ENCODE results near the gene CXXC1. TPM values are rescaled to one million over a fixed set of nuclear protein-coding genes. Genes with fewer than 3 reads are reported as not detected.

The CXXC1 gene
- polyA plus RNA-seq, 1 donor (not counting 4 experiments of a cell fraction or from before 2014, with no cell fraction given), result 33.6 TPM

GRCh38 chr18:50240080-50240563 lies 47.4 kb downstream of the CXXC1 start:
- no peaks in the 10 kb centered on the region for H3K9me1 ChIP-seq (ENCODE audit: control insufficient read depth, extremely low read depth, insufficient read depth, low read length)
- peak overlapping the region; percentile 88 for H3K27ac ChIP-seq (ENCODE audit: control insufficient read depth, insufficient read depth, low read length)
- no peaks in the 10 kb centered on the region for H3K27me3 ChIP-seq (ENCODE audit: control insufficient read depth, extremely low read depth, insufficient read depth, low read length)
- H2AFZ ChIP-seq (ENCODE audit: control insufficient read depth, low read length), result no peak overlapping the region
- FAIRE-seq (peak; percentile 65), DNase-seq (ENCODE audit: low read depth, low spot score) (peak; percentile 94)
- H3K4me3 ChIP-seq (ENCODE audit: control insufficient read depth in 2 of 3, extremely low read depth in 1 of 3, insufficient read depth in 2 of 3, low read depth in 1 of 3, low read length in 3 of 3), result no peak overlapping the region
- H3K4me1 ChIP-seq (ENCODE audit: control insufficient read depth, extremely low read depth, insufficient read depth, low read length), result no peaks in the 10 kb centered on the region
- no peaks in the 10 kb centered on the region for H3K79me2 ChIP-seq (ENCODE audit: control insufficient read depth, insufficient read depth, low read length)
- H3K9ac ChIP-seq (ENCODE audit: control insufficient read depth, extremely low read depth, insufficient read depth, low read length), result peak overlapping the region; percentile 43
- no peak overlapping the region for H3K4me2 ChIP-seq (ENCODE audit: control insufficient read depth, extremely low read depth, insufficient read depth, low read depth, low read length)
- H3K36me3 ChIP-seq (ENCODE audit: control insufficient read depth in 2 of 2, extremely low read depth in 1 of 2, insufficient read depth in 2 of 2, low read length in 2 of 2), result no peaks in the 10 kb centered on the region
- no peak for TF ChIP-seq CTCF (optimal IDR thresholded peaks at IDR 0.05 in 1 of 3, IDR thresholded peaks at IDR 0.05 in 1 of 3, conservative IDR thresholded peaks at IDR 0.05 in 1 of 3; ENCODE audit: extremely low read depth in 1 of 3, insufficient read depth in 2 of 3, low read length in 3 of 3)
- TF ChIP-seq EZH2 (IDR thresholded peaks at IDR 0.05; ENCODE audit: low read length), result no peak
- H3K9me3 ChIP-seq (ENCODE audit: control insufficient read depth, low read depth, low read length), result peaks cover 7% of the 10 kb centered on the region
- dilution Hi-C loops (cut with MboI; ENCODE audit: extremely low pct_ligation_motif_present, low sequenced_read_pairs), result no loop called here
- no peaks in the 10 kb centered on the region for H4K20me1 ChIP-seq (ENCODE audit: control insufficient read depth, extremely low read depth, insufficient read depth, low read length)

GRCh38 chr18:50232419-50232818 lies 55.1 kb downstream of the CXXC1 start:
- H3K79me2 ChIP-seq (ENCODE audit: control insufficient read depth, insufficient read depth, low read length), result no peaks in the 10 kb centered on the region
- no peak for TF ChIP-seq CTCF (optimal IDR thresholded peaks at IDR 0.05 in 1 of 3, IDR thresholded peaks at IDR 0.05 in 1 of 3, conservative IDR thresholded peaks at IDR 0.05 in 1 of 3; ENCODE audit: extremely low read depth in 1 of 3, insufficient read depth in 2 of 3, low read length in 3 of 3)
- no peak for TF ChIP-seq EZH2 (IDR thresholded peaks at IDR 0.05; ENCODE audit: low read length)
- no peak overlapping the region for H3K27ac ChIP-seq (ENCODE audit: control insufficient read depth, insufficient read depth, low read length)
- no peaks in the 10 kb centered on the region for H4K20me1 ChIP-seq (ENCODE audit: control insufficient read depth, extremely low read depth, insufficient read depth, low read length)
- H3K4me1 ChIP-seq (ENCODE audit: control insufficient read depth, extremely low read depth, insufficient read depth, low read length), result peaks cover 3% of the 10 kb centered on the region
- FAIRE-seq (no peak), DNase-seq (ENCODE audit: low read depth, low spot score) (no peak)
- H3K4me2 ChIP-seq (ENCODE audit: control insufficient read depth, extremely low read depth, insufficient read depth, low read depth, low read length), result no peak overlapping the region
- H3K9me3 ChIP-seq (ENCODE audit: control insufficient read depth, low read depth, low read length), result no peaks in the 10 kb centered on the region
- dilution Hi-C loops (cut with MboI; ENCODE audit: extremely low pct_ligation_motif_present, low sequenced_read_pairs), result no loop called here
- H3K36me3 ChIP-seq (ENCODE audit: control insufficient read depth in 2 of 2, extremely low read depth in 1 of 2, insufficient read depth in 2 of 2, low read length in 2 of 2), result no peaks in the 10 kb centered on the region
- no peak overlapping the region for H3K9ac ChIP-seq (ENCODE audit: control insufficient read depth, extremely low read depth, insufficient read depth, low read length)
- no peak overlapping the region for H2AFZ ChIP-seq (ENCODE audit: control insufficient read depth, low read length)
- no peaks in the 10 kb centered on the region for H3K9me1 ChIP-seq (ENCODE audit: control insufficient read depth, extremely low read depth, insufficient read depth, low read length)
- no peaks in the 10 kb centered on the region for H3K27me3 ChIP-seq (ENCODE audit: control insufficient read depth, extremely low read depth, insufficient read depth, low read length)
- no peak overlapping the region for H3K4me3 ChIP-seq (ENCODE audit: control insufficient read depth in 2 of 3, extremely low read depth in 1 of 3, insufficient read depth in 2 of 3, low read depth in 1 of 3, low read length in 3 of 3)

Small RNA genes within 50 kb of the gene (small RNA-seq; reads per million reads assigned to genes)
- 0 reads per million in 3 experiments for gene RNA5SP458 (ENCODE audit: insufficient read length in 3 of 3, low read depth in 3 of 3, low replicate concordance in 1 of 3)

Other genes starting within 250 kb of the CXXC1 start
- 6.5 to 7.7 TPM (median 6.8 TPM) in 3 replicates for gene MYO5B, start 92.5 kb downstream of the CXXC1 start, polyA plus RNA-seq
- 0.44 to 0.70 TPM (median 0.59 TPM) in 3 replicates for gene CFAP53, start 21.2 kb downstream of the CXXC1 start, polyA plus RNA-seq
- 64.2 to 77.5 TPM (median 73.9 TPM) in 3 replicates for gene MBD1, start 6.2 kb downstream of the CXXC1 start, polyA plus RNA-seq
- gene SKA1, start 87.4 kb upstream of the CXXC1 start, polyA plus RNA-seq, result 1.1 to 8.4 TPM (median 7.2 TPM) in 3 replicates

Data from keratinocyte (primary cell).